GM18498 (cell line): Measurements from ENCODE around the gene THRAP3.
"Not testable (repeated sequence)": the region's sequence is repeated elsewhere in the genome, so short reads cannot be mapped to it uniquely, and the experiment has no call there.

ENCODE experiments used
- ATAC-seq: cut with Tn5 transposase; IDR thresholded peaks from one replicate; pipeline ENCODE4 v1.9.1; 2021; ENCODE audit warnings: mild to moderate bottlenecking, moderate library complexity; ENCODE audit not compliant: unreplicated experiment

The THRAP3 gene

DNA sequence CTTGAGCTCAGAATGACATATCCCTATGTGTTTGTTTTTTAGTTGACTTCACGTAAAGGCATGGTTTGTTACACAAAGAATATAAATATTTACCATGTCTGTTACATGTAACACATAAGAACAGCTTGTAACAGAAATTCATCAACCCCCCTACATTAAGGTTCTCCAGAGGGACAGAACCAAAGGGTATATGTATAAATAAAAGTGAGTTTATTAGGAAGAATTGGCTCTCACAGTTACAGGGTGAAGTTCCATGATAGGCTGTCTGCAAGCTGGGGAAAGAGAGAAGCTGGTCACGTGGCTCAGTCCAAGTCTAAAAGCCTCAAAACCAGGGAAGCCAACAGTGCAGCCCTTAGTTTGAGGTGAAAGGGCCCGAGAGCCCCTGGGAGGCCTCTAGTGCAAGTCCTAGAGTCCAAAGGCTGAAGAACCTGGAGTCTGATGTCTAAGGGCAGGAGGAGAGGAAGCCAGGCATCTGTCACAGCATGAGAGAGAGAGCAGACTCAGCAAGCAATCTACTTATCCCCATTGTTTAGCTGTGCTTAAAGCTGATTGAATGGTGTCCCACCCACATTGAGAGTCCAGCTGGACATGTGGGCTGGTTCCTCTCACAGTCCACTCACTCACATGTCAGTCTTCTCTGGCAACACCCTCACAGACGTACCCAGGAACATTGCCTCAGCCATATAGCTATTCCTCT lies 15.8 kb downstream of the THRAP3 start:
- no peak for ATAC-seq

DNA sequence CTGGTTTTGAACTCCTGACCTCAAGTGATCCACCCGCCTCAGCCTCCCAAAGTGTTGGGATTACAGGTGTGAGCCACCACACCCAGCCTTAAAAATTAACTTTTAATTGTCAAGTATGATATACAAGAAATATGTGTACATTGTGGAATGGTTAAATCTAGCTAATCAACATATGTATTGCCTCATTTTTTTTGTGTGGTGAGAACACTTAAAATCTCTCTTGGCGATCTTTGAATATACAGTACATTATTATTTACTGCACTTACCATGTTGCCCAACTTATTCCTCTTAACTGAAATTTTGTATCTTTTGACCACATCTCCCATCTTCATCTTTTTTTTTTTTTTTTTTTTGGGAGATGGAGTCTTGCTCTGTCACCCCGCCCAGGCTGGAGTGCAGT lies 23.3 kb downstream of the THRAP3 start:
- ATAC-seq: no peak

- no peak for ATAC-seq
Observed at GRCh38 chr1:36248250-36248894, 24.1 kb downstream of the THRAP3 start.

DNA sequence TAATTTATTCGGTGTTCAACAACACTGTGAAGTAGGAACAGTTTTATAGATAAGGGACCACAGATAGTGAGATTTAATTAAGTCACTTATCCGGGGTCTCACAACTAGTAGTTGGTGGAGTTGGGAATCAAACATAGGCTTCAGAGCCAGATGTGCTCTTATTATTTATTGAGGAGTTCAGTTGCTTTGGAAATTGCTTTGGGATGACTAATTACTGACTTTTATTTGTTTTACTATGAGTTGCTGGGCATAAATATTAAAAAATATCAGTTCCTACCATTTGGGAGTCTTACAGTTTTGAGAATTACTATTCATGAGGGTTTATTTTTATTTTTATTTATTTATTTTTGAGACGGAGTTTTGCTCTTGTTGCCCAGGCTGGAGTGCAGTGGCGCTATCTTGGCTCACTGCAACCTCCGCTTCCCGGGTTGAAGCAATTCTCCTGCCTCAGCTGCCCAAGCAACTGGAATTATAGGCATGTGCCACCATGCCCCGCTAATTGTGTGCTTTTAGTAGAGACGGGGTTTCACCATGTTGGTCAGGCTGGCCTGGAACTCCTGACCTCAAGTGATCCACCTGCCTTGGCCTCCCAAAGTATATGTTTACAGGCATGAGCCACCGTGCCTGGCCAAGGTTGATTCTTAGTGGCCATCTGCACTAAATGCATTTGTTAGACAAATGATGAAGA lies 27.7 kb downstream of the THRAP3 start:
- ATAC-seq: no peak

DNA sequence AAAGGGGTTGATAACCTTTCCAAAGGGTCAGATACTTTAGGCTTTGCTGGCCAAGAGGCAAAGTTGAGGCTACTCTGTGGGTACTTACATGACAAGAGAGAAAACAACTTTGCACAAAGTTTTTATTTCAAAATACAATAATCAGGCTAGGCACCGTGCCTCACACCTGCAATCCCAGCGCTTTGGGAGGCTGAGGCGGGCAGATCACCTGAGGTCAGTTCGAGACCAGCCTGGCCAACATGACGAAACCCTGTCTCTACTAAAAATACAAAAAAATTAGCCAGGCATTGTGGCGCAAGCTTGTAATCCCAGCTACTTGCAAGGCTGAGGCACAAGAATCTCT lies 28.2 kb downstream of the THRAP3 start:
- ATAC-seq: not testable (repeated sequence)

GRCh38 chr1:36253161-36253862 lies 29.1 kb downstream of the THRAP3 start:
- ATAC-seq: no peak

- no peak for ATAC-seq
Observed at GRCh38 chr1:36256558-36257374, 32.5 kb downstream of the THRAP3 start.

DNA sequence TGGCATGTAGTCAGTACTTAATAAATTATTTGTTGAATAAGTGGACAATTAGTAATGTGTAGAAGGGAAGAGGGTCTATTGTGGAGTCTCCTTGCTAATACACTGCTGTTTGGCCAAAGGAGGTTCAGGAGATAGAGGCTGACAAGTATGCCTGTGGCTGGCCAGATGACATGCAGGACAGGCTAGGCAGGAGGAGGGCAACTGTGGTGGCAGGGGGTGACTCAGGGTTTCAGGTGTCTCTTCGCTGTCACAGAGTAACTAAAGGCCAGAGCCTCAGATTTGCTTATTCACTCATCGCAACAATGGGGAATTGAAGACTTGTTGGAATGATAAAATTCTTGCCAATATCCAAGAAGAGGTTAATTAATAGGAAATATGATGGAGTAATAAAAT lies 33.1 kb downstream of the THRAP3 start:
- no peak for ATAC-seq

DNA sequence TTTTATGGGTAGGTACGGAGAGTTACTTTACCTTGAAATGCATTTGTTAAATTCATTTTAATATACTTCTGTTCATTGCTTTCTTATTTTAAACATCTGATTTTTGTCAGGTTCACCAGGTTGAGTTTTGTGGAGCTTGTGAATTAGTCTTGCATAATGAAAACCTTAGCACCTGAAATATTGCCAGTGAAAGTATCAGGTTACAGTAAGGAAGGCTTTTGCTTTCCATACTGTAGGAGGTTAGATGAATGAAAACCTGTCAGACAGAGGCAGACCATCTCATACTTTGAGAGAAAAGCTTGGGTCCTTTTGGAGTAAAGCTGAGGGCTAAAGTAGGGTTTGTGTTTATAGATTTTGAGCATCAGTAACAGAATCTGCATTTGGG lies 34.7 kb downstream of the THRAP3 start:
- no peak for ATAC-seq

DNA sequence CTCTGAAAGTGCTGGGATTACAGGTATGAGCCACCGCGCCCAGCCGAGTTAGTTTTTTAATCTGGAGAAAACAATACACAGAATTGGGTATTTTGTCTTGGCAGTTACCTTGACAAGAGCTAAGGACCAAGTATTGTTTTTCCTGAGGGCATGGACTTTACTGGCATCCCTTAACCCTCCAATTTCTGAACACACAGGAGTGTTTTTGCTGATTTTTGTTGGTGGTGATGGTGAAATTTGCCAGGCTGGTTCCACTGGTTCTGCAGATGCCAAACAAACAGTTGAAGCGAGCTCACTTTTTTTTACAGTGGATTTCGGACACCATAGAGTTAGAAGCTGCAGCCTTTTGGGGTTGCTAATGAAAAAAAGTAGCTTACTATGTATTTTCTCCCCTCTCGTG lies 44.7 kb downstream of the THRAP3 start:
- ATAC-seq: no peak

GRCh38 chr1:36269408-36269838 lies 45.2 kb downstream of the THRAP3 start:
- no peak for ATAC-seq

GRCh38 chr1:36273024-36273423 lies 48.8 kb downstream of the THRAP3 start:
- ATAC-seq: no peak

DNA sequence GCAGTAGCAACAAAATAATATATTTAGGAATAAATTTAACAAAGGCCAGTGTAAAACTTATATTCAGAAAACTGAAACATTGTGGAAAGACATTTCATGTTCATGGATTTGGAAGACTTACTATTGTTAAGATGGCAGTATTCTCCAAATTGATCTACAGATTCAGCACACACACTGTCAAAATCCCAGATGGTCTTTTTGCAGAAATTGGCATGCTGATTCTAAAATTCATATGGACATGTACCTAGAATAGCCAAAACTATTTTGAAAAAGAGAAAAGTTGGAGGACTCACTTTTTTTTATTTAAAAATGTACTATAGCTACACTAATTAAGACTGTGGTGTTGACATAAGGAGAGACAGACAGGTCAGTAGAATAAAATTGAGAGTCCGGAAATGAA lies 50.0 kb downstream of the THRAP3 start:
- no peak for ATAC-seq

- ATAC-seq: no peak
Observed at GRCh38 chr1:36276688-36277087, 52.4 kb downstream of the THRAP3 start.

DNA sequence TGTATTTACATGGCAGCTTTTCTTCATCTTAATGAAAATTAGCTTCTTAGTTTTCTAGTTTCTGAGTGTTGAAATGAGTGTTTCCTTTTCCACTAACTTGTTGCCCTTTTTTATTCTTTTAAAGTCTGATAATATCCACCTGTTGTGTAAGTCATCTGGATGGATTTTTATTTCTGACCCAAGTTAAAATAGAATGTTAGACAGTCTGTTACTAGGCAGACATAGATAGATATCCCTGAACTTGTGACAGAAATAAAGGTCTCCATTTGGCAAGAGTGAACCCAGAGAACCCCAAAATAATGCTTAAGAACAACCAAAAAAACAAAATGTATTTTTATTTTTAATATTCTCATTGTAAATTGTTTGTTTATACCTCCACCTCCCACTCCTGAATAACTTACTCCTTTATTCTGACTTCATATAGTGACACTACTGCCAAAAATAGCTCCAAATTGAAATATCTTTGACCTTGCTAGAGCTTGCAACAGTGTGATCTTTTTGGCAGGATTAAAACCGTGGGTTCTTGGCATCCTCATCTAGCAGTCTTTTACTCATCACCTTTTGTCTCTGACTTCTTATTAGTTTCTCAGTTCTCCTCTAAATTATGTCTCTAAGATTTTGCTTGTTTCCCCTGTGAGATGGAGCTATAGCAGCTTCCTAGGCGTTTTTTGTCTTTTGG lies 55.0 kb downstream of the THRAP3 start:
- no peak for ATAC-seq

GRCh38 chr1:36279789-36280296 lies 55.6 kb downstream of the THRAP3 start:
- ATAC-seq: no peak

GRCh38 chr1:36284061-36284460 lies 59.8 kb downstream of the THRAP3 start:
- no peak for ATAC-seq

DNA sequence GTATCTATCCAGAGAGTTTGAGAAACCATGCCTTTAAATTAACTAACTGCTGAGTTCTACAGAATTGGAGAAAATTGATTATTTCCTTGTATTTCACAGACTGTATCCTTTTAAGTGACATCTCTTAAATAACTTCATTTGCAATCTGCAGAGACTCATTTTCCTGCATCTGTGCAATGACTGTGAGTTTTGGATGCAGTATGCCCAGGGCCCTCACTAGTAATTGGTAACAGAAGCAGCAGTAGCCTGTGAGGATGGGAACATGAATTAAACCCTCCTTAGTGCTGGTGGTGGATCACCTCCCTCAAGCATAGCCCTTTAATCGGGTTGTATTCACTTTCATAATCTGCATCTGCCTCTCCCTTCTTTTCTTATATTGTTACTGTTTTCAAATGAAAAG lies 60.3 kb downstream of the THRAP3 start:
- no peak for ATAC-seq

DNA sequence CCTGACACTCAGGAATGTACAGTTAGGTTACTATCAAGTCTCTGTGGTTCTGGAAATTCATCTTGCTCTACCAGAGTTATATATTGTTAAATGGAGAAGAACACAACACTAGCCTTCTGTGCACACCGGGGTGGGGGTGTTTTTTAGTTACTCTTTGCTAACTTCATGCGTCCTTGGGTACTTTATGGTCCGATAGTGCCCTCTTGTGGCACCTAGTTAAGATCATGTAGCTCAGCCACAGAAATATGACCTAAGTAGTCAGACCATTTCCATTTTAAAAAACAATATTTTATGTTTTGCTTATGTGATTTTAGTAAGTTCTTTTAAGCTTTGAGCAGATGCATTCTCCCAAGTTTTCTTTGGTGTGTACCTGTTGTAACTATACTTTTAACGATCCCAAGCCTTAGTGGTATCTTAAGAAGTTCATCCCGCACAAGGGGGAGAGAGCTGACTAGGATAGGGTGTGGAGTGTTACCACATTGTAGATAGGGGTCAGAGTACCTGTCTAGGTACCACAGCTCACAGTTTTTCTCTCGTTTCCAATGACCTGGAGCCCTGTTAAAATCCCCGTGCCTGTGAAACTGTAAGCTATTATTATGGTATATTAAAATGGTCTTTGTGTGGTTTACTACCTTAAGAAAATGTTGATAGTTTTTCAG lies 61.3 kb downstream of the THRAP3 start:
- no peak for ATAC-seq

GRCh38 chr1:36286802-36287201 lies 62.6 kb downstream of the THRAP3 start:
- ATAC-seq: no peak
